Urothelium cell line (cell line): Measurements from ENCODE around the gene GRXCR2.
"Not testable (repeated sequence)": the region's sequence is repeated elsewhere in the genome, so short reads cannot be mapped to it uniquely, and the experiment has no call there.

Source experiments
- DNase-seq: peaks from one replicate; pipeline ENCODE4 v3.0.0; 2011; ENCODE audit warnings: low spot score, mixed read lengths
- FAIRE-seq: peaks from 2 replicates; lab custom pipeline; 2011; peaks lifted over from hg19 to GRCh38; lab: Jason Lieb, UNC

GRXCR2 gene, protein sequence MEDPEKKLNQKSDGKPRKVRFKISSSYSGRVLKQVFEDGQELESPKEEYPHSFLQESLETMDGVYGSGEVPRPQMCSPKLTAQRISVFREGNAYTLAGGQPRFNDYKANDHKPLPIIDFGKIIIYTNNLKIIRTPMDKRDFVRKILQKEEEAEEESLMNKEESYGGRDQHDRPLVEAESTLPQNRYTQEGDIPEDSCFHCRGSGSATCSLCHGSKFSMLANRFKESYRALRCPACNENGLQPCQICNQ

DNA sequence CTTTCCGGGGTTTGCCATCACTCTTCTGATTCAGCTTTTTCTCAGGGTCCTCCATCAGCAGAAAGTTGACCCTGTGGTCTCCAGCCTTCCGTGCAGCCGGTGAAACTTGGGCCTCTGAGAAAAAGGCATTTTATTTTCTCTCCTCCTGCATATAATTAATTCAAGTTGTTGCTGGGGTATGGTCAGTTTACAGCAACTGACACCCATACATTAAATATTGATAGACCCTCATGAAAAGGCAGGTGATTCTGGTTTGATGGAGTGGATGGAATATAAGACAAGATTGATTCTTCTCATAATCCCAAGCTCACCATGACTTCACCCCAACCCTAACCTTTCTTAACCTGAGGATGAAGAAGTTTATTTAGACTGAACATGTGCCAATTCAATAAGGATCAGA is at the start of gene GRXCR2:
TSS of gene GRXCR2 (minus strand) at position 101 of the 400 bp plus-strand sequence. CDS start at position 55, 46 bp downstream.
- DNase-seq: no peak

DNA sequence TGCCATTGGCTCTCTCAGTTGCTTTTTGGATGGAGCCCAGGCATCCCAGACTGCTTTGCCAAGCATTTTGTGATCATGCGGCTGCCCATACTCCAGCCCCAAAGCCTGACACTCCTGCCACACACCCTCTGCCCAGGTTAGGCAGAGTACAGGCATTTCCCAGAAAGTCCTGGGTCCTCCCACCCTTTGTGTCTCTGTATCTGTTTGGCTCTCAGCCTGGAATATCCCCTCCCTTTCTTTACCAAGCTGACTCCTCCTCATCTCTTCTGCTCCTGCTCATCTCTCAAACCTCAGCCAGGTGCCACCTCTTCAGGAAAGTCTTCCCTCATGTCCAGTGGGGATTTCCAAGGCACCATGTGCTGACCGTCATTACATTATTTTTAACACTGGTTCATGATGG is 49.2 kb upstream of the GRXCR2 start:
- FAIRE-seq (no peak), DNase-seq (no peak)

More for the DNA sequence above, at the start of gene GRXCR2:
- FAIRE-seq: no peak

DNA sequence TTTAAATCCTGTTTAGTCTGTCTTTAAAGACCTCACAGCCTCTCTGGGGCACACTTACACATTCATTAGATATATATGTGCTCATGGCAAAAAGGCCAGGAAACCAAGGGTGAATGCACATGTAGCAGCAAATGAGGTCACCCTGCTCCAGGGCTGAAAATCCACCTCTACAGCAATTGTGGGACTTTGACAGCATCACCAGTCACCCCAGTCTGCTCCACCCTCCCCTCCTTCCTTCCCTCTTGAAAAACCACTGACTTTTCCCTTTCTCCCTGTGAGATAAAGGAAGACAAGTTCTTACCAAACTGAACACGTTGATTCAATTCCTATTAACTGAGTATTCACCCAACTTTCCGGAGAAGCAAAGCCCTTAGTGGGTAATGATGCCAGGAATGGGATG is 48.4 kb upstream of the GRXCR2 start:
- FAIRE-seq (no peak), DNase-seq (no peak)

DNA sequence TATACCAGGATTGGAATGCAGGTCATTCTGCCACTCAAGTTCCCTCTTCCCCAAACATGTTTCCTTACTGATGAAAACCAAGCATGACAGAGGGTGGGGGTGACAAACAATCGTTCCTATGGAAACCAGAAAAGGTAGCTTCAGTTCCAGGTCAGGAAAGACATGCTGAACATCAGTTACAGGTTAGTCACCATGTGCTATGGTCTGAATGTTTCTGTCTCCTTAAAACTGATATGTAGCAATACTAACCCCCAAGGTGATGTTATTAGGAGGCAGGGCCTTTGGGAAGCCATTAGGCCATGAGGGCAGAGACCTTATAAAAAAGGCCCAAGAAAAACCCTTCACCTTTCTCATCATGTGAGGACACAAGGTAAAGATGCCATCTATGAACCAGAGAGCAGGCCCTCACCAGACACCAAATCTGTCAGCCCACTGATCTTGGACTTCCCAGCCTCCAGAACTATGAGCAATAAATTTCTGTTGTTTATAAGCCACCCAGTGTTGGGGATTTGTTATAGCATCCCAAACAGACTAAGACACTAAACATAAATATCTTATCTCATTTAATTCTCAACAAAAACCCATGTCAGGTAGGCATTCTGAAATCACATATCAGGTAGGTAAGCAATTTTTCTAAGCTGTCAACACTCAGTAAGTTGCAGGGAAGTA is 47.9 kb upstream of the GRXCR2 start:
- no peak for DNase-seq
- no peak for FAIRE-seq

DNA sequence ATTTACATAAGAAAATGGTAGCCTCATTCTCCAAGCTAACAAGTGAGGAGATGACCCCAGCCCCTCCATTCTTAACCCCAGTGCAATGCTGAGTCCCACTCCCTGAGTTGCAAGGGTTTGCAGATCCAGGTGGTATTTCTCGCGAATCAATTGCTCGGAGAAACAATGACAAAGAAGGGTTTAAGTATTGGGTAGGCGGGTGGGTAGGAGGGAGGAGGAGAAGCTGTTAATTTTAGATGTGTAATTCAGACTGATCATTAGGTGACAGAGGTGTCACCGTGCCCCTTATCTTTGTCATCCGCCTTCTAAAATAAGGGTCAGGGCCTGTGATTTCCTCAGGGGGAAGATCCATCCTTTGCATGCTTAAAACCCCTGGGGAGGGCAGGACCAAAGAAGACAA is 46.6 kb upstream of the GRXCR2 start:
- FAIRE-seq: no peak
- no peak for DNase-seq

DNA sequence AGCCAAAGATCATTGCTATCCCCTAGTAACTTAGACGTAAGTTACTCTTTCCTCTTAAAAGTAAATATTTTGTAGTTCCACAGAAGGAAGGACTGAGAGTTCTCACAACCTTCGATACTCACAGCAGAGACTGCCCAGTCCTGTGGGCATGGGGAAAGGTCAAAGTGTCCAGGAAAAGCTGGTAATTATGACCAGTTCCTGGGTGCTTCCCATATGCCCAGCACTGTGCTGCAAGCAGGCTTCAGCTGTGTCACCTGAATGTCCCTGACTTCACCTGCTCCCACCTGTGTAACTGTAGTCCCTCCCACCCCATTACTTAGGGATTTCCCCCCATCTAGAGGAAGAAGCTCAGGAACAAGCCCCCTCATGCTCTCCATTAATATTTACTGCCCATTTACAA is 45.6 kb upstream of the GRXCR2 start:
- FAIRE-seq (no peak), DNase-seq (no peak)

DNA sequence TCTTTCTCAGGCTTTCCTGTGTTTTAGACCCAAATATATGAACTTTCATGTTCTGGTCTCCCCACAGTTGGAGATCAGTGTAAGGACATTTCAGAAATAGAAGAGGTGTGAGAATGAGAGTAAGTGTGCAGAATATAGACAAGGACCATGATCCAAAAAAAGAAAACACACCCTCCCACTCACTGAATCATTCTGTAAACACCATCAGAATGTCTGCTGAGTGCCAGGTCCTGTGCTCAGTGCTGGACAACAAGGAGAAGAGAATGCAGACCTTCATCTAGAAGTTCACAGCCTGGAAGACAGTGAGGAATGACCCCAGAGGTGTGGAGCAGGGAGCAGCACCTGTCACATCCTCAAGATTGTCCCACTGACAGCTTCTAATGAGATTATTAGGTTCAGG is 44.5 kb upstream of the GRXCR2 start:
- peak; percentile 35 for FAIRE-seq
- DNase-seq: no peak

DNA sequence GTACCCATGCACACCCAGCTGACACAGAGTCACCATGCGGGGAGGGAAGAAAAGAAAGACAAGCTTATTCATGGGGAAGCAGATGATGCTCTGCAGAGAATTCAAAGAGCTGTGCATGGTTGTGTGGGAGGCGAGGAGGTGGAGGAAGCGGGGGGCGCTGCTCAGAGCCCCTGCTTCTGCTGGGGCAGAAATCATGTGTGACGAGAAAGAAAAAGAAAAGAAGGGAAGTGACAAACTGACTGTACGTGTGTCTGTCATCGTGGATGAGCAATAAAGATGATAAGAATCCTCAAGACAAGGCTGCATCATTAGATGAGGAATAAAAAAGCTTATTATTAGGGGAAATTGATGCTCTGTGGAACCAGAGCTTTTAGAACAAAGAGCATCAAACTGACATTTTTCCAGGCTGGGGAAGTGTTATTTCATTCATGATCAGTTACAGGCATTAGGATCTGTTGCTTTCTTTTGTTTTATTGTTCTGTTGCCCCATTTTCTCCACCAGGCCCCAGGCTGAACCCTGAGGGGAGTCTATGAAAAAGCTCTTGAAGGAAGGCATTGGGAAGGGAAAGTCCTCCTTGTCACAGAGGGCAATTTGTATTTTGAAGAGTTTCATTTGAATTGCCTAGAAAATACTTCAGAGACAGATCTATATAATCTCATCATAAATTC is 43.3 kb upstream of the GRXCR2 start:
- DNase-seq (no peak), FAIRE-seq (no peak)

DNA sequence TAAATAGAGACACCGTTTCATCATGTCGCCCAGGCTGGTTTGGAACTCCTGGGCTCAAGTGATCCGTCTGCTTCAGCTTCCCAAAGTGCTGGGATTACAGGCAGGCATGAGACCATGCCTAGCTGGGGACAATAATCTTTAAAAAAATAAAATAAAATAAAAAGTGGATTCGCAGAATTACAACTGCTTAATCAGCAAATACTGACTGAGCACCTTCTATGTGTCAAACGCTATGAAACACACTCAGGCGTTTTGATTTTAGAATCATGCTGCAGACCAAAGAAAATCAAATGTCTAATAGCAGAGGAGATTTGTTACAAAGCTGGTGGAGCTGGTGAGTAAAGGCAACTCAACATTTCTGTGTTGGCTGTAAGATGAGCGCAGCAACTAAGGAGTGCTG is 40.9 kb upstream of the GRXCR2 start:
- no peak for DNase-seq
- FAIRE-seq: no peak

DNA sequence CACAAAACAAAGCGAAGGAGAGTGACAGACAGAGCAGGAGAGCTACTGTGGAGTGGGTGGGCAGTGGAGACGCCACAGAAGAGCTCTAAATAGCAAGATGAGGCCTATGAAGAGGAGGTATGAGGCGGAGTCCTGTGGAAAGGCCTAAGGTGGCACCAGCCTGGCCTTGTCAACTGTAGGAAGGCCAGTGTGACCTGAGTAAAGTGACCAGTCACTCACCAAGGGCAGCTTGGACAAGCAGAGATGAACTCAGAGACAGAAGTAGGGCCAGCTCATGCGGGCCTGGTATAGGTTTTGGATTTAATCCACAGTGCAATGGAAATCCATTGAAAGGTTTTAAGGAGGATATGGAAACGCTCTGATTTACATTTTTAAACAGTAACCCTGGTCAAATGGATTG is 39.8 kb upstream of the GRXCR2 start:
- FAIRE-seq (no peak), DNase-seq (no peak)

DNA sequence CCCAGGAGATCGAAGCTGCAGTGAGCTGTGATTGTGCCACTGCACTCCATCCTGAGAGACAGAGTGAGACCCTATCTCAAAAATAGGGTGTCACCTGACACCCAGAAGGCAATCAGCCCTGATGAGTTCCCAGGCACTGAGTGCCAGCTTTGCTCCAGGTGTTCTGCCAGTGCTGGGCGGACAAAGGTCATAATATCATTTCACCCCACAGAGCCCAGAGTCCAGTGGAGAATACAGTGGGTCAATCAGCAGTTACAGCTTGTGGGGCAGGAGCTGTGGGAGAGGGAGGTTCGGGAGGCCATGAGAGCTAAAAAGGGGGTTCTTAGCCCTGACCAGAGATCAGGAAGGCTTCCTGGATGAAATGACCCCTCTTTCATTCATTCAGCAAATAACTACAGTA is 39.2 kb upstream of the GRXCR2 start:
- no peak for FAIRE-seq

DNA sequence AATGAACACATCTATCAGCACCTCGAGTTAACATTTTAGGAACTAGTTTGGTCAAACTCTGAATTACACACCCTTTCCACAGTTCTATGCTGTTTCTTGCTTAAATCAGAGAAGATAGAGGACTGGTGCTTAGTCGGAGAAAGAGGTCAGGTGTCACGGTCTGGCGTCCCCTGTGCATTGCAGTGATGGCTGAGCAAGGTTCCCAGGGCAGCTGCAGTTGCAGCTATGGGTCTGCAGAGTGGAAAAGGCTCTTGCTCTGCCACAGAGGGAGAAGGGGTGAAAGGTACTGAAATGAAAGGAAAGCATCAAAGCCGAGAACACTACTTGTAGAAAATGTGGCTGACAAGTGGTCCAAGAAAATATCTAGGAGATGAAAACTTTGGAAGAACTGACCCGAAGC is 38.4 kb upstream of the GRXCR2 start:
- no peak for FAIRE-seq

More for the DNA sequence above, 39.2 kb upstream of the GRXCR2 start:
- DNase-seq: no peak

DNA sequence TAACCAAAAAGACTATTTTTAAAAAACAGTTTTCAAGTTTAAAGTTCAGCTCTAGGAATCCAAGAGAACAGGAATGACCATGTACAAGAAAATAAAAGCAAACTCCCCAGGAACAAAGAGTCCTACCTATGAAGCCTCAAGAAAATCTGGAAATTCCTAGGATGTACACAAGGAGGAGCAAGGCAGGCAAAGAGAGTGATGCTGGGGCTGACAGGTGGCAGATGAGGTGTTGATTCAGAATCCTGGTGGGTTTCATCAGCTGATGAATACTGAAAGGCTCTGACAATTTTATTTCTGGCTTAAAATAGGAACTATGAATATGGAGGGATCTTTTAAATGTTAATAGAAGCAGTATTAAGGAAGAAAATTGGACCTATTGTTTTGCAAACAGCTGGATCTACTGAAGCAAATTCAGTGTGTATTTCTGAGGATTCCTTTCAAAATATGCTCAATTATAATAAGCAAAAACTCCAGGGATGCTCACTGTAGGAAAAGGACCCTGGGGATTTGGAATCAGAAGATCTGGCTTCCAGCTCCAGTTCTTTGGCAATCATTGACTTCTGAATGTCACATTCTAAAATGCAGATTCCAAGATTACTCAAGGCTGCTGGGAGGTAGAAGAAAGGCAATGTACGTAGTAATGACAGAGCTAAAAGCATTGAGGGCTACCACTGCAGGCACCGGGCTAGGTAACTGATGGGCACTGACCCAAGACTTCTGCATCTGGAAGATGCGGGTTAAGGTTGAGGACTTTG is 35.6 kb upstream of the GRXCR2 start:
- FAIRE-seq (no peak), DNase-seq (no peak)

More for the DNA sequence above, 38.4 kb upstream of the GRXCR2 start:
- no peak for DNase-seq

DNA sequence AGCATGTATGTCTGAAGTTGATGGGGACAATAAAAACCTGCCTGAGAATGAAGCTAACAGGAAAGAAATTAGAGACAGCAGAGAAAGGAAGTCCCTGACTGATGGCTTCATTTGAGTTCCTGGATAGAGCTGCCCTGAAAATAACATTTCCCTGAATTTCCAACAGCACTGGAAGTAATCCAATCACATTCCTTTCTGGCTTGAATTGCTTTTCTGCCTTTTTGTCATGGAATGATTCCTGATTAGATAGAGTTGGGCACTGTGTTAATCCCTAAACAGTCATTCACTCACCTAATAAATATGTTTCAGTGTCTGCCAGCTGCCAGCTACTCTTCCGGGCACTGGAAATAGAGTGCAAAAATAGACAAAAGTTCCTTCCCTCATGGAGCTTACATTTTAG is 33.6 kb upstream of the GRXCR2 start:
- DNase-seq: no peak
- no peak for FAIRE-seq

DNA sequence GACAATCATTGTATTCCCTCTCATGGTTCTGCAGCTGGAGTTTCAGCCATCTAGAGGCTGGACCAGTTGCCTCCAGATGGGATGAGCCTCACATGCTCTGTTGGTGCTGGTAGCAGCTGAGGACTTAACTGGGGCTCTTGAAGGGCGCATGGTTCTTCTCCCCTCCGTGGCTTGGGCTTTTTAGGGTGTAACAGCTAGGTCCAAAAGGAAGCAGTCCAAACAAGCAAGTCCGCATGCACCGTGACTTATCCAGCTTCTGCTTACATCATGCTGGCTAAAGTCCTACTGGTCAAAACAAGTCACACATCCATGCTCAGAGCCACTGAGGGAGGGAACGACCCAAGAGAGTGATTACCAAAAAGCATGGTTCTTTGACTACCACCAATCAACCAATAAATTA is 31.9 kb upstream of the GRXCR2 start:
- FAIRE-seq (no peak), DNase-seq (no peak)

DNA sequence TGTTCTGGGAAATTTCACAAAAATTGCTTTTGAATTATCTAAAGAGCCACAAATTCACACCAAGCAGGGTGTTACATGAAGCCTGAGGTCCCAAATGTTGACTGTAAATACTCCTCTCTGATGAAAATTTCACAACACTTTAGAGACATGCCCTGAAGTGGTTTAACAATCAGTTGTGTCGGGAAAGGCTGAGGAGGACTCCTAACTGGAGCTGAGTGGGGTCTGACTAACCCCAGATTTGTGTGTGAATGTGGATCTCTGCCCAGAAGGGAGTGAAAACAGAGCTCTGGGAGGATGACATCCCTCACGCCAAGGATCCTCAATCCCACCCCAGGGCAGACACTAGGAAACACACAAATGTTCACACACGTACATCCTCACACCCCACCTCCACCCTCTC is 31.1 kb upstream of the GRXCR2 start:
- no peak for DNase-seq
- FAIRE-seq: no peak

DNA sequence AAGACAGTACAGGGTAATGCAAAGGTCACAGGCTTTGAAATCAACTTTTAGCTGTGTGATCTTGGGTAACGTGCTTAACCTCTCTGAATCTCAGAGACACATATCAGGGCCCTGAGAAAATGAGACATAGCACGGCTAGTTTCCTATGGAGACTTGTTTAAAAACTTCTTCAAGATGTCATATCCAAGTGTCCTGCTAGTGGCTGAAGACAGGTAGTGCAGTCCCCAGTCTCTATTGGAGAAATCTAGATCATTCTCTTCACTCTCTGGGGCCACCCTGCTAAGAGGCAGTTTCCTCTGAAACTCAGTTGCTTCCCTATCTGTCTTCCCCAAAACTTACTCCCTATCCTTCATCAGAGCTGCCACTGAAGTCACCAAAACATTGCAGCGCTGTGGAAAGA is 30.3 kb upstream of the GRXCR2 start:
- DNase-seq (no peak), FAIRE-seq (no peak)

DNA sequence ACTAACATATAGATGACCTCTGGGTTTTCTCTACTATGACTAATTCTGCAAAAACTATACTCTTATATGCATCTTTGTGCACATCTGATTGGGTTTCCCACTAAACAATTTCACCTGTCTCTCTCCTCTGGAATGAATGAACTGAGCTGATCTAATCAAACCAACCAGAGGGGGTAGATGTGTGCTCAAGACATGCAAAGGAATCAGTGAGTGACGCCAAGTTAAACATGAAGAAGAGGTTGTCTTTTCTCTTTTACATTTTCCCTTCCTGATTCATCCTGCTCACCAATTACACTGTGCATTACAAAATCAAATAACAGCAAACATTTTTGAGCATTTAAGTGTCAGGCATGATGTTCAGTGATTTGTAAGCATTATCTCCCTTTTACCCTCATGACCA is 29.6 kb upstream of the GRXCR2 start:
- no peak for DNase-seq
- no peak for FAIRE-seq

DNA sequence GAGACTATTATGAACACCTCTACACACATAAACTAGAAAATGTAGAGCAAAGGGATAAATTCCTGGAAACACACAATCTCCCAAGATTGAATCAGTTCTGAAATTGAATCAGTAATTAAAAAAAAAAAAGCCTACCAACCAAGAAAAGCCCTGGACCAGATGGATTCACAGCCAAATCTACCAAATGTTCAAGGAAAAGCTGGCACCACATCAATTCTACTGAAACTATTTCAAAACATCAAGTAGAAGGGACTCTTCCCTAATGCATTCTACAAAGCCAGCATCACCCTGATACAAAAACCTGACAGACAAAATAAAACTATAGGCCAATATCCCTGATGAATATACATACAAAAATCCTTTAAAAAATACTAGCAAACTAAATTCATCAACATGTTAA is 25.4 kb upstream of the GRXCR2 start:
- no peak for DNase-seq
- FAIRE-seq: no peak

DNA sequence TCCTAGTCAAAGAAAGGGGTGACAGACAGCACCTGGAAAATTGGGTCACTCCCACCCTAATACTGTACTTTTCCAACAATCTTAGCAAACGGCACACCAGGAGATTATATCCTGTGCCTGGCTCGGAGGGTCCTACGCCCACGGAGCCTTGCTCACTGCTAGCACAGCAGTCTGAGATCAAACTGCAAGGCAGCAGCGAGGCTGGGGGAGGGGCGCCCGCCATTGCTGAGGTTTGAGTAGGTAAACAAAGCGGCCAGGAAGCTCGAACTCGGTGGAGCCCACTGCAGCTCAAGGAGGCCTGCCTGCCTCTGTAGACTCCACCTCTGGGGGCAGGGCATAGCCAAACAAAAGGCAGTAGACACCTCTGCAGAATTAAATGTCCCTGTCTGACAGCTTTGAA is 18.6 kb upstream of the GRXCR2 start:
- FAIRE-seq, DNase-seq: not testable (repeated sequence)

DNA sequence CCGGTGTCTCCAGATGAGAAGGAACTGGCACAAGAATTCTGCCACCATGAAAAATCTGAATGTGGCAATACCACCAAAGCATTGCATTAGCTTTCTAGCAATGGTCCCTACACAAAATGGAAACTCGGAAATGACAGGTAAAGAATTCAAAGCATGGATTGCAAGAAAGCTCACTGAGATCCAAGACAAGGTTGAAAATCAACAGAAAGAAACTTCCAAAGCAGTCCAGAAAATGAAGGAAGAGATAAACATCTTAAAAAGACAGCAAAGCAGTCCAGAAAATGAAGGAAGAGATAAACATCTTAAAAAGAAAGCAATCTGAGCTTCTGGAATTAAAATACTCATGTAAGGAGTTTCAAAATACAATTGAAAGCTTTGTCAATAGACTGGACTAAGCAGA is 16.8 kb upstream of the GRXCR2 start:
- DNase-seq (no peak), FAIRE-seq (no peak)
